CD4-positive, alpha-beta T cell treated with Interleukin-4 for 1 hour (primary cell): Measurements from ENCODE around the gene NR2F2.

Source experiments
- DNase-seq, 2 donors: peaks; one replicate each; pipeline ENCODE4 v3.0.0-alpha.2; 2020 to 2022

The NR2F2 gene

GRCh38 chr15:96330450-96331143 is at the start of gene NR2F2:
Gene NR2F2 (plus strand): TSS chr15:96330700. CDS start chr15:96332106, 1,406 bp downstream.
- DNase-seq = peak; percentile 41 to 59

- no peak for DNase-seq
These were observed 45.2 kb upstream of the NR2F2 start for GRCh38 chr15:96285305-96285704.

GRCh38 chr15:96285729-96286254 is 44.7 kb upstream of the NR2F2 start:
- DNase-seq = no peak

- no peak for DNase-seq
These were observed 39.8 kb upstream of the NR2F2 start for GRCh38 chr15:96290679-96291078.

- no peak for DNase-seq
These were observed 37.9 kb upstream of the NR2F2 start for GRCh38 chr15:96292635-96293034.

- DNase-seq = no peak
These were observed 37.1 kb upstream of the NR2F2 start for GRCh38 chr15:96293441-96293840.

- no peak for DNase-seq
These were observed 35.7 kb upstream of the NR2F2 start for GRCh38 chr15:96294766-96295165.

GRCh38 chr15:96296264-96296663 is 34.2 kb upstream of the NR2F2 start:
- DNase-seq = no peak

- DNase-seq = no peak
These were observed 32.7 kb upstream of the NR2F2 start for GRCh38 chr15:96297783-96298182.

- no peak for DNase-seq
These were observed 32.3 kb upstream of the NR2F2 start for GRCh38 chr15:96298217-96298616.

- DNase-seq = no peak
These were observed 29.7 kb upstream of the NR2F2 start for GRCh38 chr15:96300836-96301235.

- DNase-seq = no peak
These were observed 26.9 kb upstream of the NR2F2 start for GRCh38 chr15:96303503-96304056.

GRCh38 chr15:96304839-96305238 is 25.7 kb upstream of the NR2F2 start:
- DNase-seq = no peak

- no peak for DNase-seq
These were observed 24.2 kb upstream of the NR2F2 start for GRCh38 chr15:96306321-96306720.

GRCh38 chr15:96307856-96308394 is 22.6 kb upstream of the NR2F2 start:
- DNase-seq = no peak

- DNase-seq = no peak
These were observed 21.3 kb upstream of the NR2F2 start for GRCh38 chr15:96309143-96309660.

GRCh38 chr15:96311256-96311955 is 19.1 kb upstream of the NR2F2 start:
- no peak for DNase-seq

- DNase-seq = no peak
These were observed 18.6 kb upstream of the NR2F2 start for GRCh38 chr15:96311956-96312294.

GRCh38 chr15:96312641-96313335 is 17.7 kb upstream of the NR2F2 start:
- DNase-seq = no peak

- no peak for DNase-seq
These were observed 16.0 kb upstream of the NR2F2 start for GRCh38 chr15:96314518-96314917.

GRCh38 chr15:96314963-96315362 is 15.5 kb upstream of the NR2F2 start:
- no peak for DNase-seq

GRCh38 chr15:96316953-96317629 is 13.4 kb upstream of the NR2F2 start:
- no peak for DNase-seq
